ENCODE results near the gene CNBD2. TPM values are rescaled to one million over a fixed set of nuclear protein-coding genes. Genes with fewer than 3 reads are reported as not detected.
A peak's percentile ranks its signal among the peaks of the same experiment; 100 is the strongest.

CNBD2 gene
- total and polyA plus RNA-seq, 10 of the 15 experiments (the other 5 are each of a cell fraction or from before 2014, with no cell fraction given): 0.86 to 7.4 (median 4.6) TPM

GRCh38 chr20:35952480-35953386, 15.7 kb upstream of the CNBD2 start:
- SMC1A ChIA-PET (ENCODE audit: uncharacterized antibody, unreplicated experiment): interaction anchor here (0.5 to 3.0 kb wide), 13 partner anchors 10 to 333 kb away, joined by 3 to 17 read pairs (median 5); partner anchors contain the start of gene RBM39

More at GRCh38 chr20:35952480-35953386, 15.7 kb upstream of the CNBD2 start:
- H3K9me3 ChIP-seq (replicated peaks; ENCODE audit: control insufficient read depth, insufficient read depth, low read length): no peaks in the 10 kb centered on the region
- CTCF ChIA-PET: interaction anchor here (0.8 to 4.4 kb wide), 10 partner anchors 28 to 653 kb away, joined by 3 to 27 read pairs (median 3); partner anchors contain the start of genes RAB5IF and RBM39
- in situ Hi-C loops (cut with MboI) (no loop called here), intact Hi-C loops (cut with micrococcal nuclease; ENCODE audit: unreplicated experiment) (no loop called here)
- H3K27ac ChIP-seq (ENCODE audit: control insufficient read depth, insufficient read depth): peak overlapping the region; percentile 96
- H3K9ac ChIP-seq (ENCODE audit: control insufficient read depth, insufficient read depth, low read length): peak overlapping the region; percentile 96
- no peak overlapping the region for H2AFZ ChIP-seq (ENCODE audit: control insufficient read depth, low read depth, low read length)
- H3K79me2 ChIP-seq (ENCODE audit: control insufficient read depth, insufficient read depth, low read length): peaks cover 23% of the 10 kb centered on the region
- WGBS (ENCODE audit: insufficient coverage, insufficient replicate concordance, low lambda C conversion rate, missing lambda C conversion rate): 39% methylated on average over 6 of the region's 6 CpGs
- BruUV-seq (replicated peaks): no TSS peak
- no peaks in the 10 kb centered on the region for H3K27me3 ChIP-seq (replicated peaks in 1 of 2; ENCODE audit: control insufficient read depth in 2 of 2, insufficient read depth in 2 of 2, low read length in 1 of 2)
- POLR2A ChIA-PET: interaction anchor here (0.6 to 3.8 kb wide), 13 partner anchors 13 to 1142 kb away, joined by 3 to 40 read pairs (median 4); partner anchors contain the start of genes AAR2, ERGIC3, PHF20 and RBM39
- FAIRE-seq (no peak), ATAC-seq (no peak), DNase-seq (ENCODE audit: low read depth, low spot score) (no peak)
- RAD21 ChIA-PET (ENCODE audit: unreplicated experiment): interaction anchor here (0.5 to 3.1 kb wide), 9 partner anchors 112 to 441 kb away, joined by 3 to 33 read pairs (median 3); partner anchors contain the start of genes PHF20, RBM39 and SPAG4
- TF ChIP-seq ATF7 (IDR thresholded peaks at IDR 0.05; ENCODE audit: low read depth) (no peak), RUNX3 (IDR thresholded peaks at IDR 0.05; ENCODE audit: low read length) (0 out of 2 replicates have a peak, but pooled peaks have one; percentile 1)
- no peaks in the 10 kb centered on the region for H3K36me3 ChIP-seq (ENCODE audit: control insufficient read depth in 2 of 2, insufficient read depth in 2 of 2, low read length in 1 of 2)
- peak overlapping the region; percentile 78 for H3K4me2 ChIP-seq (ENCODE audit: control insufficient read depth, insufficient read depth)
- no peaks in the 10 kb centered on the region for H4K20me1 ChIP-seq (ENCODE audit: control insufficient read depth, insufficient read depth)
- H3K4me1 ChIP-seq (ENCODE audit: control insufficient read depth, insufficient read depth, low read length): peaks cover 3% of the 10 kb centered on the region
- peak overlapping the region; percentile 91 for H3K4me3 ChIP-seq

All from GM12878 (cell line).